Measurements from ENCODE around the gene ZNF17. TPM values are rescaled to one million over a fixed set of nuclear protein-coding genes. Genes with fewer than 3 reads are reported as not detected.
A peak's percentile ranks its signal among the peaks of the same experiment; 100 is the strongest.

Gene ZNF17
- total and polyA plus RNA-seq, 4 donors: 9.1 to 24.7 (median 18.1) TPM

DNA sequence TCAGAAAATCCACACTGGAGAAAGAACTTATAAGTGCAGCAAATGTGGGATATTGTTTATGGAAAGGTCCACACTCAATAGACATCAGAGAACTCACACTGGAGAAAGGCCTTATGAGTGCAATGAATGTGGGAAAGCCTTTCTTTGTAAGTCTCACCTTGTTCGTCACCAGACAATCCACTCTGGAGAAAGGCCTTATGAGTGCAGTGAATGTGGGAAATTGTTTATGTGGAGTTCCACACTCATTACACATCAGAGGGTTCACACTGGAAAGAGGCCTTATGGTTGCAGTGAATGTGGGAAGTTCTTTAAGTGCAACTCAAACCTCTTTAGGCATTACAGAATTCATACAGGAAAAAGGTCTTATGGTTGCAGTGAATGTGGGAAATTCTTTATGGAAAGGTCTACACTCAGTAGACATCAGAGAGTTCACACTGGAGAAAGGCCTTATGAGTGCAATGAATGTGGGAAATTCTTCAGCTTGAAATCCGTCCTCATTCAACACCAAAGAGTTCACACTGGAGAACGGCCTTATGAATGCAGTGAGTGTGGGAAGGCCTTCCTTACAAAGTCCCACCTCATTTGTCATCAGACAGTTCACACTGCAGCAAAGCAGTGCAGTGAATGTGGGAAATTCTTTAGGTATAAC, 33.3 kb upstream of the ZNF17 start:
- peaks cover 4% of the 10 kb centered on the region for H3K9me3 ChIP-seq (ENCODE audit: control insufficient read depth, insufficient read depth, low read length)
- no peaks in the 10 kb centered on the region for H3K4me1 ChIP-seq (ENCODE audit: control insufficient read depth, insufficient read depth, low read length)
- H3K36me3 ChIP-seq (ENCODE audit: control insufficient read depth, insufficient read depth, low read length): peaks cover 22% of the 10 kb centered on the region
- no peak overlapping the region for H3K4me3 ChIP-seq (ENCODE audit: low read depth, low read length)
- DNase-seq (ENCODE audit: low read depth in 4 of 6, low spot score in 6 of 6): no peak
- H3K27ac ChIP-seq (ENCODE audit: low read depth, low read length): no peak overlapping the region
- WGBS (ENCODE audit: insufficient coverage): no CpG with 5 or more reads among the region's 3 CpGs
- H3K27me3 ChIP-seq (ENCODE audit: control insufficient read depth, insufficient read depth, low read length): no peaks in the 10 kb centered on the region

DNA sequence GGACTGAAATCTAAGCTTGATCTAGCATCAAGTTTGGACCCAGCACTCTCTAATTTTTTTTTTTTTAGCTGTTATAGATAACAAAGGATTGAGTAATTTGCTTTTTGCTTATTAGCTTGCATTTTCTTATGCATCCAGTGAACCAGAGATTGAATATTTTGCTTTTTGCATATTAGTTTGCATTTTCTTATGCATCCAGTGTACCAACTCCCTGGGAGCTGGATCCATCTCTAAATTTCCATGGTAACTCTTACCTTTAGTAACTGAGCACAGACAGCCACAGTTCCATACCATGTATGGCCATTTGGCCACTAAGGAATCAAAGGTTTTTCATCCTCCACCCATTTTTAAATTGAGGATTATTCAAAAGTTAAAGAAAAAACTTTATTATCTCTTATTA, 30.0 kb upstream of the ZNF17 start:
- peaks cover 3% of the 10 kb centered on the region for H3K36me3 ChIP-seq (ENCODE audit: control insufficient read depth, insufficient read depth, low read length)
- H3K27ac ChIP-seq (ENCODE audit: low read depth, low read length): no peak overlapping the region
- DNase-seq (ENCODE audit: low read depth in 4 of 6, low spot score in 6 of 6): no peak
- no peaks in the 10 kb centered on the region for H3K27me3 ChIP-seq (ENCODE audit: control insufficient read depth, insufficient read depth, low read length)
- no peaks in the 10 kb centered on the region for H3K4me1 ChIP-seq (ENCODE audit: control insufficient read depth, insufficient read depth, low read length)
- H3K4me3 ChIP-seq (ENCODE audit: low read depth, low read length): no peak overlapping the region
- H3K9me3 ChIP-seq (ENCODE audit: control insufficient read depth, insufficient read depth, low read length): no peaks in the 10 kb centered on the region

DNA sequence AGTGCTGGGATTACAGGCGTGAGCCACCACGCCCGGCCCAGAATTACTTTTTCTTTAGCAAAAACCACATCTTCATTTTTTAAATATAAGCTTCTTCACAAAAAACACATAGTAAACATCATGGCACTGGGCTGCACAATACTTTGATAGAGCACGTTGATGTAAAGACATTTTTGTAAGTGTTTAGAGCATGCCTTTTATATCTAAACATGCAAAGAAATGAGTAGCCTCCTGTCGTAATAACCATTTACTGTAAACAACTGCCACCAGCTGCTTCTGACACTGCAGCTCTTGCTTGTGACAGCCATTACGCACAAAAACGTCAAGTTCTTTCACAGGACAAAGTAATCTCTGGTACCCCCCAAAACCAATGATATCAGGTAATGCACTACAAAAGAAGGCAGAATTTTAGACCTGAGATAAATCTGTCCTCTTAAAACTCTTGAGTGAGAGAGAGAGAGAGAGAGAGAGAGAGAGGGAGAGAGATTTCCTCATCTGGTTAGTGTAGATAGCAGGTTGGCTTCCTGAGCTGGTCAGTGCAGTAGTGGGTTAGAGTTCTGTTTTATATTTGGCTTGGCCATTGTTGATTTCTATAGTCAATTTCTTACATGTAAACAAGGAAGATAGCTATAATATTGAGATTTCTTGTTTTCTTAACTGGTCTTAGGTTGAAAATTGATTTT, 28.0 kb upstream of the ZNF17 start:
- WGBS (ENCODE audit: insufficient coverage): 87% methylated on average over 5 of the region's 7 CpGs
- Histone ChIP-seq H3K27me3 (ENCODE audit: control insufficient read depth, insufficient read depth, low read length) (no peaks in the 10 kb centered on the region), H3K27ac (ENCODE audit: low read depth, low read length) (no peak overlapping the region), H3K36me3 (ENCODE audit: control insufficient read depth, insufficient read depth, low read length) (no peaks in the 10 kb centered on the region), H3K4me3 (ENCODE audit: low read depth, low read length) (no peak overlapping the region), H3K4me1 (ENCODE audit: control insufficient read depth, insufficient read depth, low read length) (no peaks in the 10 kb centered on the region), H3K9me3 (ENCODE audit: control insufficient read depth, insufficient read depth, low read length) (no peaks in the 10 kb centered on the region)
- no peak for DNase-seq (ENCODE audit: low read depth in 4 of 6, low spot score in 6 of 6)

DNA sequence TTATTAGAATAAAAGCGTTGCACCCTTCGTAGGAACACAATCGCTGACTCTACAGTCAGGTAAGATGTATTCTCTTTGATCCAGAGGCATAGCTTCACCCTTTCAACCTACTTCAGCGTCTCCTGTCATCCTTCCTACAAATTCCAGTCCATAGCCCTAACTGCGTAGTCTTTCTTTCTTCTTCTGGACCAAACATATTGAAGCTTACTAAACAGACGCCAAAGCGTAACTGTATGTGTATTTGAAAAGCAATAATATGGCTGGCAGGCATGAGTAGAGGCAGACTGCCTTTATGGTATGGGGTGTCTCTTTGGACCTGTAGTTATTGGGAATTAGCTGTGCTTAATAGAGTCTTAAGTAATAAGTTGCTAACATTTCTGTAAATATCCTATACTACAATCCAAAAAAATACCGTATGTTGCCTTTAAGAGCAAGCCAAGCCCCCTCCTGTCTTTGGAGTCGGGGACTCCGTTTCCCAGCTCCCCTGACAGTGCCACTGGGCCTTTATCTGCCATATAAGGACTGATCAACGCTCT, 21.7 kb upstream of the ZNF17 start:
- no peaks in the 10 kb centered on the region for H3K27me3 ChIP-seq (ENCODE audit: control insufficient read depth, insufficient read depth, low read length)
- 0% methylated on average over 4 of the region's 11 CpGs for WGBS (ENCODE audit: insufficient coverage)
- DNase-seq (ENCODE audit: low read depth in 4 of 6, low spot score in 6 of 6): no peak
- no peaks in the 10 kb centered on the region for H3K9me3 ChIP-seq (ENCODE audit: control insufficient read depth, insufficient read depth, low read length)
- peaks cover 5% of the 10 kb centered on the region for H3K4me1 ChIP-seq (ENCODE audit: control insufficient read depth, insufficient read depth, low read length)
- H3K27ac ChIP-seq (ENCODE audit: low read depth, low read length): peak overlapping the region; percentile 97
- no peaks in the 10 kb centered on the region for H3K36me3 ChIP-seq (ENCODE audit: control insufficient read depth, insufficient read depth, low read length)
- H3K4me3 ChIP-seq (ENCODE audit: low read depth, low read length): peak overlapping the region; percentile 94

DNA sequence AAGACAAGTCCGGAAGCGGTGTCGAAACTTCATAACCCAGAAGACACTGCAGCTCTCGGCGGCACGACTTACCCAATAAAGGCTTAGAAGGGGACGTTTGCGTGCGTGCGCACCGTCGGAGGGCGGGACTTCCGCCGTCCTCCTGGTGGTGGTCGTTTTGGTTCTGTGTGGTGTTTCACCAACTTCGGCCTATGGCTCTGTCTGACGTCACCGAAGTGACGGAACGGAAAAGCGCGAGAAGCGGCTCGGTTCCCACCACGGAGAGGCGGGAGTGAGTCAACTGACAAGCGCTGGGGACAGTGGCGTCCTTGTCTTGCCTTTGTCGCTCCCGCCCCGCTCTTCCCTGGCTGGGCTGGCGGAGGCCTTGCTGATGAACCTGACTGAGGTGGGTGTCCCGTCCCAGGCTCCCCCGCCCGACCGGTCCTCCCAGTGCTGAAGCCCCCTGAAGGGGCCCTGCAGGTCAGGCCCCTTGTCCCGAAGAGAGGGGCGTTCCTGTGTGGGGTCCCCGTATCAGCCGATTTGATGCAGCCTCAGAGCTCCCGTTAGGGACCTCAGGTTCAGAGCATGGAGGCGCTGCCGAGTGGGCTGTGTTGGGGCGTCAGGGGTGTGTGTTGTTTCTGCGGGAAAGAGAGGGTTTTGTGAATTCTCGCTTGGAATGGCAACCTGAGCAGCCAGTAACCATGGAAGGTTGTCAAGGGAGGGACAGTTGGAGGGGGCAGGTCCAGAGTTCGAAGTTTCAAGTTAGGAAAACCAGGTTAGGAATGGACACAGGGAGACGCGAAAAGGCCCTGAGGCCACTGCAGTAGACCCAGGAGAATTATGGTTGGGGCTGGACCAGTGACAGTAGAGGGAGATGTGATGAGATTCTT, 21.0 kb upstream of the ZNF17 start, which contains the start of gene ZNF548:
ZNF548 (plus strand) TSS at position 125 of the 869 bp plus-strand sequence; CDS start at position 371, 246 bp downstream.
- no peaks in the 10 kb centered on the region for H3K27me3 ChIP-seq (ENCODE audit: control insufficient read depth, insufficient read depth, low read length)
- peak; percentile 96 to 100 (median 99) for DNase-seq (ENCODE audit: low read depth in 4 of 6, low spot score in 6 of 6)
- peak within 1 kb of the TSS; percentile 94 for H3K4me3 ChIP-seq (ENCODE audit: low read depth, low read length)
- WGBS (ENCODE audit: insufficient coverage): under 1% methylated on average over 50 of the region's 50 CpGs
- no peaks in the 10 kb centered on the region for H3K9me3 ChIP-seq (ENCODE audit: control insufficient read depth, insufficient read depth, low read length)
- H3K4me1 ChIP-seq (ENCODE audit: control insufficient read depth, insufficient read depth, low read length): peaks cover 5% of the 10 kb centered on the region
- peak within 1 kb of the TSS; percentile 97 for H3K27ac ChIP-seq (ENCODE audit: low read depth, low read length)
- H3K36me3 ChIP-seq (ENCODE audit: control insufficient read depth, insufficient read depth, low read length): no peaks in the 10 kb centered on the region

DNA sequence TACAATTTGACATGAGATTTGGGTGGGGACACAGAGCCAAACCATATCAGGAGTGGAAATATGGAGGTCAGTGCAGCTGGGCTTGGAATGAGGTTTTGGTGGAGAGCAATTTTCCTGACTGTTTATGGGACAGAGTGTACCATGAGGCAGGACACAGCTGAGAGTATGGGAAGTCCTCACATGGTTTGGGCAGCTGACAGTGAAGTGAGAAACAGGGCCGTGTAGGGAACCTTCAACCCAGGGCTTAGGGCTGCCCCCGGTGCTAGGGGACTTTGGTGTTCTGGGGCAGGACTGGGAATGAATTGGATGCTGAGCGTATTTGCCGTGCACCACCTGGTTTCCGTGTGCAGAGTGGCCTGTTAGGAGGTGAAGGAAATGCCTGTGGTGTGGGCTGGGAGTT, 15.3 kb upstream of the ZNF17 start:
- no peak overlapping the region for H3K27ac ChIP-seq (ENCODE audit: low read depth, low read length)
- no peak overlapping the region for H3K4me3 ChIP-seq (ENCODE audit: low read depth, low read length)
- peaks cover 31% of the 10 kb centered on the region for H3K36me3 ChIP-seq (ENCODE audit: control insufficient read depth, insufficient read depth, low read length)
- peaks cover 5% of the 10 kb centered on the region for H3K4me1 ChIP-seq (ENCODE audit: control insufficient read depth, insufficient read depth, low read length)
- H3K27me3 ChIP-seq (ENCODE audit: control insufficient read depth, insufficient read depth, low read length): no peaks in the 10 kb centered on the region
- 98% methylated on average over 5 of the region's 5 CpGs for WGBS (ENCODE audit: insufficient coverage)
- no peak for DNase-seq (ENCODE audit: low read depth in 4 of 6, low spot score in 6 of 6)
- no peaks in the 10 kb centered on the region for H3K9me3 ChIP-seq (ENCODE audit: control insufficient read depth, insufficient read depth, low read length)

DNA sequence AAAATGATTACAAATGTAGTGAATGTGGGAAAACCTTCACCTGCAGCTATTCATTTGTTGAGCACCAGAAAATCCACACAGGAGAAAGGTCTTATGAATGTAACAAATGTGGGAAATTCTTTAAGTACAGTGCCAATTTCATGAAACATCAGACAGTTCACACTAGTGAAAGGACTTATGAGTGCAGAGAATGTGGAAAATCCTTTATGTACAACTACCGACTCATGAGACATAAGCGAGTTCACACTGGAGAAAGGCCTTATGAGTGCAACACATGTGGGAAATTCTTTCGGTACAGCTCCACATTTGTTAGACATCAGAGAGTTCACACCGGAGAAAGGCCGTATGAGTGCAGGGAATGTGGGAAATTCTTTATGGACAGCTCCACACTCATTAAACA, 12.1 kb upstream of the ZNF17 start:
- no peaks in the 10 kb centered on the region for H3K4me1 ChIP-seq (ENCODE audit: control insufficient read depth, insufficient read depth, low read length)
- WGBS (ENCODE audit: insufficient coverage): 71% methylated on average over 2 of the region's 5 CpGs
- H3K27ac ChIP-seq (ENCODE audit: low read depth, low read length): no peak overlapping the region
- no peak overlapping the region for H3K4me3 ChIP-seq (ENCODE audit: low read depth, low read length)
- DNase-seq (ENCODE audit: low read depth in 4 of 6, low spot score in 6 of 6): no peak
- no peaks in the 10 kb centered on the region for H3K9me3 ChIP-seq (ENCODE audit: control insufficient read depth, insufficient read depth, low read length)
- no peaks in the 10 kb centered on the region for H3K27me3 ChIP-seq (ENCODE audit: control insufficient read depth, insufficient read depth, low read length)
- peaks cover 38% of the 10 kb centered on the region for H3K36me3 ChIP-seq (ENCODE audit: control insufficient read depth, insufficient read depth, low read length)

DNA sequence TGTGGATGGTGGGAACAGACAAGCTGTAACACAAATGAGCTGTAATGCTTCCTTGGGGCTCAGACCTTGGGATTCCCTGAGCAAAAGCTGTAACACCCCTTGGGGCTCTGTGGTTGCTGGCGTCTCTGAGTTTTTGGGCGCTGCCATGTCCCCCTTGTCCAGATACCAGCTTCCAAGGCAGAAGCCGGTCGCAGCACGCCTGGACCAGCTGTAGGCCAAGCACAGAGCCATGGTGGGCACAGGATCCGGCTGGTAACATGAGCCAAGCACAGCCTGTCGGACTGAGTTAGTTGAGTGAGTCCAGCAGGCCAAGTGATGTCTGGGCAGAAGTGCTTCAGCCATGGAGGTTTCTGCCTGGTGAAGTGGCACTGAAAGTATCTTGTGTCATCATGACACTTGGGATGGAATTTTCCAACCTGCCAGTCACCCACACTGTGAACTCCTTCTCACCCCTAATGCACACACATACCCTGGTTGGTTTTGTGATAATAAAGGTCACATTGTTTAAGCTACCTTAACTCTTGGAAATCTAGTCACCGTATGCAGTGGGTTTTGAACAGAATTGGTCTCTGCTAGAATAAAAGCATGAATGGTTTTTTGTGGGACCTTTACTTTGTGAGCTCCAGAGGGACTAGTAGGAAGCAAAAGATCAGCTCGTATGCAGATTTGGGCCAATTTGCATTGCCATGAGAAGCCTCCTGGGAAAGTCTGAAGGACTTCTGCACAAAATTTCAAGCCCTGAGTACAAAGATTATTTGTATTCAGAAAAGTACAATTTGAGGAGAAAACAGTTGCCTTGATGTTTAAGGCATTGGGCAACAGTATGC, 7.0 kb upstream of the ZNF17 start:
- H3K27me3 ChIP-seq (ENCODE audit: control insufficient read depth, insufficient read depth, low read length): no peaks in the 10 kb centered on the region
- H3K4me1 ChIP-seq (ENCODE audit: control insufficient read depth, insufficient read depth, low read length): no peaks in the 10 kb centered on the region
- no peak overlapping the region for H3K4me3 ChIP-seq (ENCODE audit: low read depth, low read length)
- no peak for DNase-seq (ENCODE audit: low read depth in 4 of 6, low spot score in 6 of 6)
- no peaks in the 10 kb centered on the region for H3K9me3 ChIP-seq (ENCODE audit: control insufficient read depth, insufficient read depth, low read length)
- H3K27ac ChIP-seq (ENCODE audit: low read depth, low read length): no peak overlapping the region
- WGBS (ENCODE audit: insufficient coverage): 95% methylated on average over 9 of the region's 9 CpGs
- peaks cover 8% of the 10 kb centered on the region for H3K36me3 ChIP-seq (ENCODE audit: control insufficient read depth, insufficient read depth, low read length)
